GM19463 (cell line): ENCODE measurements around the gene FGD3.

Source experiments
- ATAC-seq: cut with Tn5 transposase; IDR thresholded peaks from one replicate; pipeline ENCODE4 v1.9.1; 2021; ENCODE audit warnings: mild to moderate bottlenecking, moderate library complexity; ENCODE audit not compliant: unreplicated experiment

The FGD3 gene

GRCh38 chr9:93066978-93067603 is 119.8 kb downstream of the FGD3 start:
- no peak for ATAC-seq

- ATAC-seq: no peak
These were observed 121.6 kb downstream of the FGD3 start for GRCh38 chr9:93068956-93069355.

GRCh38 chr9:93071464-93071863 is 124.1 kb downstream of the FGD3 start:
- ATAC-seq: no peak

GRCh38 chr9:93072383-93072795 is 125.1 kb downstream of the FGD3 start:
- no peak for ATAC-seq

- no peak for ATAC-seq
These were observed 128.9 kb downstream of the FGD3 start for GRCh38 chr9:93076101-93076791.

- no peak for ATAC-seq
These were observed 129.4 kb downstream of the FGD3 start for GRCh38 chr9:93076792-93077128.

- ATAC-seq: no peak
These were observed 130.0 kb downstream of the FGD3 start for GRCh38 chr9:93077367-93077766.

GRCh38 chr9:93077811-93078210 is 130.5 kb downstream of the FGD3 start:
- no peak for ATAC-seq

GRCh38 chr9:93079371-93079770 is 132.0 kb downstream of the FGD3 start:
- ATAC-seq: no peak

- no peak for ATAC-seq
These were observed 133.1 kb downstream of the FGD3 start for GRCh38 chr9:93080406-93080805.

GRCh38 chr9:93081081-93081529 is 133.8 kb downstream of the FGD3 start:
- ATAC-seq: no peak

- ATAC-seq: no peak
These were observed 134.6 kb downstream of the FGD3 start for GRCh38 chr9:93081931-93082330.

- no peak for ATAC-seq
These were observed 135.6 kb downstream of the FGD3 start for GRCh38 chr9:93082841-93083411.

GRCh38 chr9:93083592-93084470 is 136.5 kb downstream of the FGD3 start:
- no peak for ATAC-seq

GRCh38 chr9:93084471-93084881 is 137.2 kb downstream of the FGD3 start:
- ATAC-seq: no peak

- no peak for ATAC-seq
These were observed 138.4 kb downstream of the FGD3 start for GRCh38 chr9:93085676-93086075.
